Thyroid gland (tissue), 4 donors: ENCODE measurements around the gene ACSF3.

Experiments
- POLR2A ChIP-seq, 2 donors: fragments of 450-650 bp; IDR thresholded peaks; one replicate each; pipeline ENCODE4 v1.6.1; 2017; ENCODE audit warnings: antibody characterized with exemption in 2 of 2, mild to moderate bottlenecking in 2 of 2, moderate library complexity in 1 of 2
- TF ChIP-seq, protein P1 (sequence below), 6 experiments: fragments of 200-600 bp in 3 of 6; fragments of 450-650 bp in 3 of 6; sonication (generic) in 3 of 6; IDR thresholded peaks; one replicate each; pipeline ENCODE4 v1.5.1; 2016 to 2019; ENCODE audit warnings: antibody characterized with exemption in 6 of 6, mild to moderate bottlenecking in 2 of 6, inconsistent platforms in 1 of 6, moderate library complexity in 1 of 6

DNA sequence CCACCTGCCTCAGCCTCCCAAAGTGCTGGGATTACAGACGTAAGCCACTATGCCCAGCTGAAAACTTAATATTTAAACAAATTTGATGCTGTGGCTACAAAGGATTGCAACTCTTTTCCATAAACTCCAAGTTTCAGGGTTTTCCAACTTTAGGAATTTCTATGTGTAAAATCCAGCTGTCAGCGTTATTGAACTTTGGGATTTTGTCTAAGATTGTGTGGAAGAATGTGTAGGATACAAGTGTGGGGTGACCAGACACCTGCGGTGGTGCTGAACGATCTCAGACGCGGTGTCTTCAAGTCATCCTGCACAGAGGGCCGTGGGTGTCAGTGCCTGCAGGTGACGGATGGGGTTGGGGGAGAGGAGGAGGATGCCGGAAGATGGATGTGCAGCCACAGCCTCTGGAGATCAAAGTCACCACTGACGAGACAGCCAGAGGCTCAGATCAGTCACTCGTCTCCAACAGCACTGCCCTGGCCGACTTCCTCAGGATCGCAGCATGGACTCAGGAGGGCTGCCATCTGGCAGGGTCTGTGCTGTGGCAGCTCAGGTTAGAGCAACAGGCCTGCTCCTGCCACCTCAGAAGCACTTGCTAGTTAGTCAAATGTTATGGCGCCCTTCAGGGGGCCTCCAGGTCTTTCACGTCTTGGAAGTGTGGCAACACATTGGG is 13.0 kb downstream of the ACSF3 start:
- no peak for TF ChIP-seq POLR2A (IDR thresholded peaks at IDR 0.05)
- TF ChIP-seq, protein P1, sequence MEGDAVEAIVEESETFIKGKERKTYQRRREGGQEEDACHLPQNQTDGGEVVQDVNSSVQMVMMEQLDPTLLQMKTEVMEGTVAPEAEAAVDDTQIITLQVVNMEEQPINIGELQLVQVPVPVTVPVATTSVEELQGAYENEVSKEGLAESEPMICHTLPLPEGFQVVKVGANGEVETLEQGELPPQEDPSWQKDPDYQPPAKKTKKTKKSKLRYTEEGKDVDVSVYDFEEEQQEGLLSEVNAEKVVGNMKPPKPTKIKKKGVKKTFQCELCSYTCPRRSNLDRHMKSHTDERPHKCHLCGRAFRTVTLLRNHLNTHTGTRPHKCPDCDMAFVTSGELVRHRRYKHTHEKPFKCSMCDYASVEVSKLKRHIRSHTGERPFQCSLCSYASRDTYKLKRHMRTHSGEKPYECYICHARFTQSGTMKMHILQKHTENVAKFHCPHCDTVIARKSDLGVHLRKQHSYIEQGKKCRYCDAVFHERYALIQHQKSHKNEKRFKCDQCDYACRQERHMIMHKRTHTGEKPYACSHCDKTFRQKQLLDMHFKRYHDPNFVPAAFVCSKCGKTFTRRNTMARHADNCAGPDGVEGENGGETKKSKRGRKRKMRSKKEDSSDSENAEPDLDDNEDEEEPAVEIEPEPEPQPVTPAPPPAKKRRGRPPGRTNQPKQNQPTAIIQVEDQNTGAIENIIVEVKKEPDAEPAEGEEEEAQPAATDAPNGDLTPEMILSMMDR (IDR thresholded peaks at IDR 0.05): no peak
